ENCODE data around the gene PRAMEF1.
"Not testable (repeated sequence)": the region's sequence is repeated elsewhere in the genome, so short reads cannot be mapped to it uniquely, and the experiment has no call there.

PRAMEF1 gene

DNA sequence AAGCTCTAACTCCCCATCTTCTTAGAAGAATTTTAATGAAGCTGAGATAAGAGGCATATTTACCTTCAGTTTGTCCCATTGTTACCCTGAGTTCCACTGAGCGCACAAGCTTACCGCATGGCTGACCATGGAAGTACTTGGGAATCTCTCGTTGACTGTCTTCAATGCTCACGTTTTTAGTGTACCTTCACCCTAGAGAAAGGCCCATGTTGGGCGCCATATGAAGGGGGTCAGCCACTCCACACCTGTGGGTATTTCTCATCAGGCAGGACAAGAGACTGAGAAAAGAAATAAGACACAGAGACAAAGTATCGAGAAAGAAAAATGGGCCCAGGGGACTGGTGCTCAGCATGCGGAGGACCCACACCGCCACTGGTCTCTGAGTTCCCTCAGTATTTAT is 6.5 kb upstream of the PRAMEF1 start:
- not testable (repeated sequence) for H3K4me2 ChIP-seq (ENCODE audit: low read length); H3K79me2 ChIP-seq (ENCODE audit: low read length); H3K9me3 ChIP-seq (ENCODE audit: insufficient read depth, low read length); H4K20me1 ChIP-seq (ENCODE audit: insufficient read depth, low read length); H3K4me1 ChIP-seq (ENCODE audit: low read length); H3K36me3 ChIP-seq (replicated peaks; ENCODE audit: low read depth, low read length); H3K4me3 ChIP-seq (ENCODE audit: low read length); H3K27me3 ChIP-seq (ENCODE audit: low read depth, low read length); H2AFZ ChIP-seq (ENCODE audit: low read depth, low read length); H3K27ac ChIP-seq (ENCODE audit: low read length); H3K9ac ChIP-seq (ENCODE audit: low read length)

DNA sequence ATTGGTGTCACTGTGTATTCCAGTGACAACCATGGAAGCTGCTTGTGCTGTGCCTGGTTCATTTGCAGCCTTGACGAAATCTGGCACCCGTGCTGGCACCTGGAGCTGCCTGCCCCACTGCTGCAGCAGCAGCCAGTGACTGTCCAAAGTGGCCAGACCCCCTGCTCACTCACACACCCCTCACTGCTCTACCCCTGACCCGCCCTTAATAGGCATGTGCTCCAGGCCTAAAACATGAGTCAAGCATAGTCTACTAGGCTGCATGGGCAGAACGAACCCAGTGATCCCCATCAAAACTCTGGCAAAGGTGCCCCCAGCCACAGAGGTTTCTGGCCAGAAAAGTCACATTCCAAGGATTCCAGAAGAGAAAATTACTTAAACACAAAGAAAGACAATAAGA is 7.7 kb downstream of the PRAMEF1 start:
- Histone ChIP-seq H3K9me3 (ENCODE audit: insufficient read depth, low read length) (no peaks in the 10 kb centered on the region), H3K79me2 (ENCODE audit: low read length) (no peaks in the 10 kb centered on the region), H3K27me3 (ENCODE audit: low read depth, low read length) (no peaks in the 10 kb centered on the region)

DNA sequence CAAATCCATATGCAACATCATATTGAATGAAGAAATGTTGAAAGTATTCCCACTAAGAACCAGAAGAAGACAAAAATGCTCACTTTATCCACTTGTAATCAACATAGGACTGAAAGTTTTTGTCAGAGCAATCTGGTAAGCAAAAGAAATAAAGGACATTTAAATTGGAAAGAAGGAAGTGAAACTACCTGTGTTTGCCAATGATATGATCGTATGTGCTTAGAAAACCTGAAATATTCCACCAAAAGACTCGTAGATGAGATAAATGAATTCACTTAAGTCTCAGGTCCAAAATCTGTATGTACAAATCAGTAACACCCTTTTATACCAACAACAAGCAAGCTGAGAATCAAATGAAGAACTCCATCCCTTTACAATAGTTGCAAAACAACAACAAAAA is 8.5 kb downstream of the PRAMEF1 start:
- no peak overlapping the region for H2AFZ ChIP-seq (ENCODE audit: low read depth, low read length)
- TF ChIP-seq, protein P1, sequence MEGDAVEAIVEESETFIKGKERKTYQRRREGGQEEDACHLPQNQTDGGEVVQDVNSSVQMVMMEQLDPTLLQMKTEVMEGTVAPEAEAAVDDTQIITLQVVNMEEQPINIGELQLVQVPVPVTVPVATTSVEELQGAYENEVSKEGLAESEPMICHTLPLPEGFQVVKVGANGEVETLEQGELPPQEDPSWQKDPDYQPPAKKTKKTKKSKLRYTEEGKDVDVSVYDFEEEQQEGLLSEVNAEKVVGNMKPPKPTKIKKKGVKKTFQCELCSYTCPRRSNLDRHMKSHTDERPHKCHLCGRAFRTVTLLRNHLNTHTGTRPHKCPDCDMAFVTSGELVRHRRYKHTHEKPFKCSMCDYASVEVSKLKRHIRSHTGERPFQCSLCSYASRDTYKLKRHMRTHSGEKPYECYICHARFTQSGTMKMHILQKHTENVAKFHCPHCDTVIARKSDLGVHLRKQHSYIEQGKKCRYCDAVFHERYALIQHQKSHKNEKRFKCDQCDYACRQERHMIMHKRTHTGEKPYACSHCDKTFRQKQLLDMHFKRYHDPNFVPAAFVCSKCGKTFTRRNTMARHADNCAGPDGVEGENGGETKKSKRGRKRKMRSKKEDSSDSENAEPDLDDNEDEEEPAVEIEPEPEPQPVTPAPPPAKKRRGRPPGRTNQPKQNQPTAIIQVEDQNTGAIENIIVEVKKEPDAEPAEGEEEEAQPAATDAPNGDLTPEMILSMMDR (IDR thresholded peaks at IDR 0.05; ENCODE audit: low read depth, low read length) = no peak
- TF ChIP-seq EZH2phosphoT487 (IDR thresholded peaks at IDR 0.05; ENCODE audit: low read depth) = no peak
- H3K4me3 ChIP-seq (ENCODE audit: low read length) = no peak overlapping the region
- no peaks in the 10 kb centered on the region for H4K20me1 ChIP-seq (ENCODE audit: insufficient read depth, low read length)
- no peaks in the 10 kb centered on the region for H3K9me3 ChIP-seq (ENCODE audit: insufficient read depth, low read length)
- H3K4me2 ChIP-seq (ENCODE audit: low read length) = no peak overlapping the region
- H3K79me2 ChIP-seq (ENCODE audit: low read length) = no peaks in the 10 kb centered on the region
- no peak overlapping the region for H3K27ac ChIP-seq (ENCODE audit: low read length)
- no peaks in the 10 kb centered on the region for H3K27me3 ChIP-seq (ENCODE audit: low read depth, low read length)
- no peak overlapping the region for H3K9ac ChIP-seq (ENCODE audit: low read length)
- H3K36me3 ChIP-seq (replicated peaks; ENCODE audit: low read depth, low read length) = no peaks in the 10 kb centered on the region
- H3K4me1 ChIP-seq (ENCODE audit: low read length) = no peaks in the 10 kb centered on the region

More for the DNA sequence above, 7.7 kb downstream of the PRAMEF1 start:
- Histone ChIP-seq H3K4me1 (ENCODE audit: low read length) (no peaks in the 10 kb centered on the region), H3K4me3 (ENCODE audit: low read length) (no peak overlapping the region), H4K20me1 (ENCODE audit: insufficient read depth, low read length) (no peaks in the 10 kb centered on the region), H3K27ac (ENCODE audit: low read length) (no peak overlapping the region), H3K9ac (ENCODE audit: low read length) (no peak overlapping the region), H3K4me2 (ENCODE audit: low read length) (no peak overlapping the region), H2AFZ (ENCODE audit: low read depth, low read length) (no peak overlapping the region), H3K36me3 (replicated peaks; ENCODE audit: low read depth, low read length) (no peaks in the 10 kb centered on the region)
- TF ChIP-seq, protein P1 (IDR thresholded peaks at IDR 0.05; ENCODE audit: low read depth, low read length) = no peak
- no peak for TF ChIP-seq EZH2phosphoT487 (IDR thresholded peaks at IDR 0.05; ENCODE audit: low read depth)

DNA sequence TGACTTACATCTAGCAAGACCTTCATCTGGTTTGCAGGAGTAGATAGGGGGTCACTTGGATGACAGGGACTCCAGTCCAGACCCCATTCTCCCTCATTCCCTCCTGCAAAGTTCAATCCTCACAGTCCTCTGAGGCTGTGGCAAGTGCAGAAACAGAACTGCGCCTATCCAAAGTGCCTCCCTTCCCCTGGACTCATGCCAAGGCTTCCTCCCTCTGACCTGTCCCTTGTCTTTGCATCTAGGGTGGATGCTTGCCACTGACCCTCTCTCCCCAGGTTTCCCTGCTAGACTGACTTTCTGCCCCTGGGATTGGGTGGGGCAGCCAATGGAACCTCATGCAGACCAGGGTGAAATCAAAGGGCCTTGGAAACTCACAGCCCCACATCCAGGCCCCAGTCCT is 18.7 kb downstream of the PRAMEF1 start:
- Histone ChIP-seq H3K36me3 (replicated peaks; ENCODE audit: low read depth, low read length) (no peaks in the 10 kb centered on the region), H3K79me2 (ENCODE audit: low read length) (no peaks in the 10 kb centered on the region), H3K27ac (ENCODE audit: low read length) (no peak overlapping the region), H3K4me1 (ENCODE audit: low read length) (no peaks in the 10 kb centered on the region), H3K9me3 (ENCODE audit: insufficient read depth, low read length) (no peaks in the 10 kb centered on the region), H4K20me1 (ENCODE audit: insufficient read depth, low read length) (no peaks in the 10 kb centered on the region), H3K4me3 (ENCODE audit: low read length) (no peak overlapping the region), H3K4me2 (ENCODE audit: low read length) (no peak overlapping the region), H3K27me3 (ENCODE audit: low read depth, low read length) (no peaks in the 10 kb centered on the region), H2AFZ (ENCODE audit: low read depth, low read length) (no peak overlapping the region), H3K9ac (ENCODE audit: low read length) (no peak overlapping the region)
- TF ChIP-seq, protein P1 (IDR thresholded peaks at IDR 0.05; ENCODE audit: low read depth, low read length) = no peak
- no peak for TF ChIP-seq EZH2phosphoT487 (IDR thresholded peaks at IDR 0.05; ENCODE audit: low read depth)

Measured in OCI-LY3 (cell line).